ENCODE measurements around the gene AMOTL1.

GRCh38 chr11:94806419-94806818 is 38.3 kb downstream of the AMOTL1 start:
- TF ChIP-seq CTCF (IDR thresholded peaks at IDR 0.05) (no peak), POLR2A (IDR thresholded peaks at IDR 0.05) (no peak)

Measured in stomach (tissue), 4 donors.